Measurements from ENCODE around the gene GALNT7.

Gene GALNT7

DNA sequence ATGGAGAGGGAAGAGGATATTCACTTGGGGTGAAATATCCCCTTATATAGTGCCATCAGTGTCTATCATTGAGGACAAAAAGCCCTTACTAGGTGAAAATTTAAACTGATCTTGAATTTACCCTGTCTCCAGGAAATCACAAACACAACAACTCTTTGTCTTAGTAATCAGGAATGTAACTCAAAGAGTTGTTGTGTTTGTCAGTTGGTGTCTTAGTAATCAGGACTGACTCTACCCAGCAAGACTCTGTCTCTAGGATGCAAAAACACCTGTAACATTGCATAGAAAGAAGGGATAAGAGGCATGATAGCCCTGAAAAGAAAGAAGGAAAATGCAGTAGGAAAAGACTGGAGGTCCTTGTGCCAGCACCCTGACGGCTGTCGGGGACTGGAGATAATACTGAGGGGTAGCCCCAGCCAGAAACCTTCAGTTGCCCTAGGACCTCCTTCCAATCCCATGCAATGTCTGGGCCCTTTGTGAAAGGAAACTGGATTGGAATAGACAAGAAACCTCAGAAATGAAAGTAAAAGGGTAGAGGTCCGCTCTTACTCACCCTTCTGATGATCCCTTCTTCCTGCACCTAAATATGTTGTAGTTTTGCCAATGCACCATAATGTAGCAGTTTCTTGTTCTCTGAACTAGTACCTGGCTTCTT lies 120.2 kb downstream of the GALNT7 start:
- no peak for DNase-seq (ENCODE audit: low read depth in 1 of 2, low spot score in 1 of 2)

DNA sequence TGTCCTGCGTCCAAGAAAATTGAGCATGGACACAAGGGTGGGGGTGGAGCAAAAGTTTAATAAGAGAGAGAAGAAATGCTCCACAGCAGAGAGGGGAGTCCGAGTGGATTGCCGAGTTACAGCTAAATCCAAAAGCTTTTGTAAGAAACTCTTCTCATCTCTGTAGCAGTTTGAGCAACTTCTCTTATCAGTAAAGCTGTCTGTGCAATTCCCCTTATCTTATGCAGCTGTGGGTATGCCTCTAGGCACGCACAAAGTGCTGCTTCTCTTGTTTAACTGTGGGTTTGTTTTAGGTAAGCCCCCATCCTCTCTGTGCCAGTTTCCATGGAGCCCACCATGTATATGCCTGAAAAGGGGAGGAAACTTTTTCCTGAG lies 120.7 kb downstream of the GALNT7 start:
- no peak for DNase-seq (ENCODE audit: low read depth in 1 of 2, low spot score in 1 of 2)

DNA sequence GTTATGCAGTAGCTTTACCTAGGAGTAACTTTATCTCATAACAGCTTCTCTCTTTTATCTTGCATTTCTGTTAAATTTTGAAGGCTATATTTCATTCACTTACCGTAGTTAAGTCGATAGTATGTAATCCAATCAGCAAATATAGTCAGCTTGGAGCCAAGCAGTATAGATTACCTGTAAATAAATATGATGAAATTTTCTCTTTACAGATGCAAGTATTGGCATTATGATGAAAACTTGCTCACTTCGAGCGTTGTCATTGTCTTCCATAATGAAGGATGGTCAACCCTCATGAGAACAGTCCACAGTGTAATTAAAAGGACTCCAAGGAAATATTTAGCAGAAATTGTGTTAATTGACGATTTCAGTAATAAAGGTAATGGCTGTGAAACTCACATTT lies 123.3 kb downstream of the GALNT7 start:
- DNase-seq (ENCODE audit: low read depth in 1 of 2, low spot score in 1 of 2), result no peak

DNA sequence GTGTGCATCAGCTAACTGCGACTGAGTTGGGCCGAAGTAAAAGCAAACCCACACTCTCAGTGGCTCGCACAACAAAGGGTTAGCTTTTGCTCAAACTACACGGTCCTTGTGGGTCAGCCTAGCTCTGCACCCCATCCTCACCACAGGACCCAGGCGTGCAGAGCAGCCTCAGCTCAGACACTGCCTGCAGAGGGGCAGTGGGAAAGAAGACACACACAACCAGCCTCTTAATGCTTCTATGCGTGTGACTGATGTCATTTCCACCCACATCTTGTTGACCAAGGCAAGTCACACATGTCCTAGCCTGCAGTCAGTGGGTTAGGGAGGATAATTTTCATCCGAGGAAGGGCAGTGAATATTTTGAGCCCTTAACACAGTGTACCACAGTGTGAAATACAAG lies 125.1 kb downstream of the GALNT7 start:
- DNase-seq (ENCODE audit: low read depth in 1 of 2, low spot score in 1 of 2), result no peak

DNA sequence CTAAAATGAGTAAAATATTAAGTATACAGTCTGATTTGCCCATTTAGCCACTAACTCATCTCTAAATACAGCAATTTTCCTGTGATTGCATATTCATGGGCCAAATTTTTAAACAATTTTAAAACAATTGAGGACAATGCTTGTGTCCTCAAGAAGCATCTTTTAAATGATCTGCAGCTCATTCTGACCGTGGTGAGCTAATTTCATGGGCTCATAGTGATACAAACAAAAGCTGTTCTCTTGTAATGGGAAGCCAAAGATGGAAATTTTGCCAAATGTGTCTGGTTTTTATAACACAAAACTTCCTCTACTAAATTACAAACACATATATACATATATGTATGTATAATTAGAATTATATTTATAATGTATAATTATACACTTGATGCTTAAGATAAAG lies 125.8 kb downstream of the GALNT7 start:
- no peak for DNase-seq (ENCODE audit: low read depth in 1 of 2, low spot score in 1 of 2)

DNA sequence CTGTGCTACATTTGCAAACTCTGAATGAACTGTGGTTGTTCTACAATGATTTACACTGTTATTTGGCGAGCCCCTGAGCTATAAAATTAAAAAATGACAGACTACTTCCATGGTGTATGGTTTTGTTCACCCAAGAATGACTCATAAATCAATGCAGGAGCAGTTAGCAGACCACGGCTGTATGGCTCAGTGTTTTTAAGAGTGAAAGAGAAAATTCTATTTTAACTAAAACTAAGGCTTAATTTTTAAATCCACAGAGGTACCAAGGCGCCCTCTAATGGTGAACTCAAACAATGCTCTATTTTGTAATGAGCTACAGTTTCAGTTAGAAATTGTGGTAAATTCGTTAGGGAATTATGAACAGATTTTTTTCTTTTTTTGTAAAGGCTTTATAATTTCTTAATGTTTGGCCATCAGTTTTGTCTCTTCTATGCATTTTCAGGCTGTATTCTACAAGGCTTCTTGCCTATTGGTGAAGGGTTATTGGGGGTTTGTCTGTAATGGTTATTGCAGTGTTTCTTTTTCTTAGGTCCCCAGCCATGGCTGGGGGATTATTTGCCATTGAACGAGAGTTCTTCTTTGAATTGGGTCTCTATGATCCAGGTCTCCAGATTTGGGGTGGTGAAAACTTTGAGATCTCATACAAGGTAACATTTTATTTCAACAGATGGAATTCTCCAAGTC lies 133.0 kb downstream of the GALNT7 start:
- DNase-seq (ENCODE audit: low read depth in 1 of 2, low spot score in 1 of 2), result no peak

DNA sequence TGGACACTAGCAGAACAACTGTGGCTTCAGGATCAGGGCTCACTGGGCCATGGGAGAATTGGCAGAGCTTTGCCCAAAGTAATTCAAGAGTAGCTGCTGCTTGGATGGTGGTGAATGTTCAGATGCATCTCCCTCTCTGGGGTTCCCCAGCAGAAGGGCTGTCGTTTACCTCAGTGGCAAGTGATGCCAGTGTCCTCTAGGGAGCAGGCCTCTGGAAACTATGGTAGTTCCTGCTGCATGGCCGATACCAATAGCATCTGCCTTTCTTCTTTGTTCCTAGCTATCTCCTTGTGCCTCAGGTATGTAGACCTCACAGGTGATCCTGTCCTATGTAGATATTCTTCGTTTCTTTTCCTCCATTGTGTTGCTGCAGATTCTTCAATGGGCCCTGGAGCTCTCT lies 139.2 kb downstream of the GALNT7 start:
- no peak for DNase-seq (ENCODE audit: low read depth in 1 of 2, low spot score in 1 of 2)

DNA sequence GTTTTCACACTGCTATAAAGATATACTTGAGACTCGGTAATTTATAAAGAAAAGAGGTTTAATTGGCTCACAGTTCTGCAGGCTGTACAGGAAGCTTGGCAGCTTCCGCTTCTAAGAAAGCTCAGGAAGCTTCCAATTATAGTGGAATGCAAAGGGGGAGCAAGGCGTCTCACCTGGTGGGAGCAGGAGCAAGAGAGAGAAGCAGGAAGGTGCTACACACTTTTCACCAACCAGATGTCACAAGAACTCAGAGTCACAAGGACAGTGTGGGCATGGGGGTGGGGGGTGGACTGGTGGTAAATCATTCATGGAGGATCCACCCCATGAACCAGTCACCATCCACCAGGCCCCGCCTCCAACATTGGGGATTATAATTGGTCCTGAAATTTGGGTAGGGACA lies 142.8 kb downstream of the GALNT7 start:
- DNase-seq (ENCODE audit: low read depth in 1 of 2, low spot score in 1 of 2), result no peak

DNA sequence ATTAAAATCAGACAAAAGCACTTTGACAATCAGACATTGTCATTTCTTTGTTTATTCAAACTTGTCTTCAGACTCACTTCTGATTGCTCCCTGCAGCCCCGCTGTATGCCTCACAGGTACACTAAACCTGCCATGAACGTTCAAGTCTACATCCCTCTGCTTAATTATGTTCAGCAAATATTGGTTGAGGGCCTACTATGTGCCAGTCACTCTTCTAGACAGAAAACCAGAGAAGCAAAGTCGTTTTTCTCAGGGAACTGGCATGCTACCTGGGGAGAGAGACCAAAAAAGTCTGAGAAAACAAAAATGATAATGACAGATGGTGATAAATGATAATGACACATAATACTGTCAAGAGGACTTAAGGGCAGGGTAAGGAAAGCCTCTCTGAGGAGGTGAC lies 146.1 kb downstream of the GALNT7 start:
- DNase-seq (ENCODE audit: low read depth in 1 of 2, low spot score in 1 of 2), result no peak

DNA sequence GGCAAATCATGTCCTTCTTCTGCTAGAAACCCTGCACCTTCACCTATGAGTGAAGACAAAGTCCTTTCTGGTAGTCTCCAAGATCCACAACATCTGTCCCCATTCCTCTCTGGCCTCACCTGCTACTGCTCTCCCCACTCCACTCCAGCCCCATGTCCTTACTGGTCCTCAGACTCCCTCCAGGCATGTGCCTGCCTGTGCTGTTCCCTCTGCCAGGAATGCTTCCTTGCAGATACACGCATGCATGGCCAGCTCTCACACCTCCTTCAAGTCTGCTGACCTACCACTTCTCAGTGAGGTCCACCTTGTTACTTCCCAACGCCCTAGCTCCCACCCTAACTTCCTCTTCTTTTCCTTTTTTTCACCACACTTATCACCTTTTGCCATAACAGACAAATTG lies 147.4 kb downstream of the GALNT7 start:
- no peak for DNase-seq (ENCODE audit: low read depth in 1 of 2, low spot score in 1 of 2)

DNA sequence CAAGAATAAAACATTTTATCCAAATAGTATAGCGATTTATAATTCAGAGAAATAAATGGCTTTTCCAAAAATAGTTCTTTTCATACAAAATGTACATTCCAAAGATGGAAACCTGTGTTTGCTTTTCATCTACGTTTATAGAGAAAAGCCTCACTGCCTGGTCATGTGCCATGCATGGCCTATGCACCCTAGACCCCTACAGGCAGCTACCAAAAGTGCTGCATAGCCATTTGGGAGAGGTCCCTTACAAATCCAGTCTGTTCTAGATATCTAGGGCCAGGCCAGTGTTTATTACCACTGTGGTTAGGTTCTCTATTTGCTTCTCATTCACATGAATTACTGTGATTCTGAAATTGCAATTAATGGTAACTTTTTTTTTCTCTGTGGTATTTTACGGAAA lies 148.4 kb downstream of the GALNT7 start:
- no peak for DNase-seq (ENCODE audit: low read depth in 1 of 2, low spot score in 1 of 2)

DNA sequence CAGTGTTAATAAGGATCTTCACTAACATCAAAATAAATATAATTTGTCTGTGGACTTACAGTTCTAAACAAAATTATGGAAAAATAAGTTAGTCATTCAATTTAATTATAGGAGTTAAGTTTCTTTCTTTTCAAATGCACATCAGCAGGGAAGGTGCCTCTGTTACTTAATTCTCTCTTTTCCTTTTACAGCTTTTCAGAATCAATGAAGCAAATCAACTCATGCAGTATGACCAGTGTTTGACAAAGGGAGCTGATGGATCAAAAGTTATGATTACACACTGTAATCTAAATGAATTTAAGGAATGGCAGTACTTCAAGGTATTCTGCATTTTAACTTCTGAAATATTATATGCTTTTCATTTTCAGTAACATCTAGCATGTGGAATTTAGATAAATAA lies 149.6 kb downstream of the GALNT7 start:
- DNase-seq (ENCODE audit: low read depth in 1 of 2, low spot score in 1 of 2), result no peak

DNA sequence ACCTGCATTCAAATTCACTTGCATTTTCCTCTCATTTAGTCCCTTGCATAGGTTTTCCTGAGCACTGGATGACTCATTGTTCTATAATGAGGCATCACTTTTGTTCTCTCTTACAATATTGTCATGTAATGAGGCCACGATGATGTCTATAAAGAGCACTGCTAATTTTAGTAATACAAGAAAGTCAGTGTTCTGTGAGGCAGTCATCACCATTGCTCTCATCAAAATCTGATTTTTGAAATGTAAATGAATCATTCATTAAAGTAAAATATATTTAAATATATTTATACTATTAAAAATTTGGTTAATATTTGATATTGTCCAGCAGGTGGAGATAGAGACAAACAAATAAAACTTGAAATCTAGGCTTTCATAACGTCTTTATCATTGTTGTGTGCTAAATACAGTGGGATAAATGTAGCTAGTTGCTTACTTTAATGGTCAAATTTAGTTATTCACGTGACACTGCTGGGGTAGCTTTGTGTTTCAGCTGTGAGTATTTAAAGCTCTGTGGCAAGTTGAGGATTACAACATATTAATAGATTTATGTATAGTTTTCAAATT lies 150.1 kb downstream of the GALNT7 start:
- no peak for DNase-seq (ENCODE audit: low read depth in 1 of 2, low spot score in 1 of 2)

DNA sequence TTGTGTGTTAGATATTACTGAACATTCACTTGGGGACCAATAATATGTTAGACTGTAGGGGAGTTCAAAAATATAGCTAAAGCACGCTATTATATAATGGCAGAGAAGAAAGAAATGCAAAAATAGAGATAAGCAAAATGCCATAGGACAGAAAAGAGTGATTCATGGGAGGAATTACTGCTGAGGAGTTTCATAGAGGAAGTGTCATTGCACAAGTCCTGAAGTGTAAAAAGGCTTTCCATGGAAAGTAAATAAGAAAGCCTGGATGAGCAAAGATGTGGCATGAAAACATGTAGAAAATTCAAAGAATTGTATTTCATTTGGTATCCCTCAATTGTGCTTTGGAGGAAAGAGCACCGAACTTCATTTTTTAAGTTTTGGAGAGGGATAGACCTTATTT lies 151.1 kb downstream of the GALNT7 start:
- DNase-seq (ENCODE audit: low read depth in 1 of 2, low spot score in 1 of 2), result no peak

DNA sequence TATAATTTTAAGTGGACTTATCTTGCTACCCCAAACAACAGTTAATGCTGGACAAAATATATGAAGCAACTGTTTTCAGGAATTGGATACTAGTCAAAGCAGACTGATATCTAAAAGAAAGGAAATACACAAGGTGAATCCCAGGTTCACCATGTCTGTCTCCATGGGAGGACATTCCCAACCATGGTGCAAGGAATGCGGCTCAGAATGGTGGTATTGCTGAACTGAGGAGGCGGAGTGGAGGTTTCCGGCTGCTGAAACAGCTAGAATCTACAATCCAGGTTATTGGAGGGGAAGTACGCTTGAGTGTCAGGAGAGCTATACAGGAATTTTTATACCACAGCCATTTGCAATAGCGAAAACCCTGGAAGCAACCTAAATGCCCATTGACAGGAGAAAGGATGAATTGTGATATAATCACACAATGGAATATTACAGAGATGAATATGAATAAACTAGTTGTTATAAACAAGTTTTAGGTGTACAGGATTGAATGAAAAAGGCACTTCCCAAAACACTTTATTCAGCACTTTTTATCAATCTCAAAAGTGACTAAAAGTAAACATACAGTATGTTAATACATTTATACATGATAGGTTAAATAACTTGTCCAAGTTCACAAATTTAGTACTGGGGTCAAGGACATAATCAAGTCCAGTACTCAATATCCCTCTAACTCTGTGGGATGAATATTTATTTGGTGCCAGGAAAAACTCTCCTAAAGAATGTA lies 156.6 kb downstream of the GALNT7 start:
- DNase-seq (ENCODE audit: low read depth in 1 of 2, low spot score in 1 of 2), result no peak

DNA sequence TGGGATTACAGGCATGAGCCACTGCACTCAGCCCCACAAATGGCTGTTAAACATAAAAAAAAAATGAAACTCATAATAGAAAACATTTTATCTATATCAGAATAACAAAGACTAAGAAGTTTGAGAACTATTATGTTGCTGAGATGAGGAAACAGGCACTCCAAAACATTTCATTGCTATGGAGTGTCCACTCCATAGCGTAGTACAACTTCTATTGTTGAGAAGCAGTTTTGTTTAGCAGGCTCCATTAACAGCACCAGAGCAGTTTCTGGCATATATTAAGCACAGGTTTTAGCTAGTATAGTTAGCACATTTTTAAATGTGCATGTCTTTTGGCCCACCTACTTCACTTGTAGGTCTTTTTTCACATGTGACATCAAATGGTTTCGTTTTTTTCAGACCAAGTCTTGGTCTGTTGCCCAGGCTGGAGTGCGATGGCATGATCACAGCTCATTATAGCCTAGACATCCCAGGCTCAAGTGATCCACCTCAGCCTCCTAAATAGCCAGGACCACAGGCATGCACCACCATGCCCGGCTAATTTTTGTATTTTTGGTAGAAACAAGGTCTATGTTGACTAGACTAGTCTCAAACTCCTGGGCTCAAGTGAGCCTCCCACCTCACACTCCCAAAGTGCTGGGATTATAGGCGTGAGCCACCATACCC lies 159.8 kb downstream of the GALNT7 start:
- no peak for DNase-seq (ENCODE audit: low read depth in 1 of 2, low spot score in 1 of 2)

DNA sequence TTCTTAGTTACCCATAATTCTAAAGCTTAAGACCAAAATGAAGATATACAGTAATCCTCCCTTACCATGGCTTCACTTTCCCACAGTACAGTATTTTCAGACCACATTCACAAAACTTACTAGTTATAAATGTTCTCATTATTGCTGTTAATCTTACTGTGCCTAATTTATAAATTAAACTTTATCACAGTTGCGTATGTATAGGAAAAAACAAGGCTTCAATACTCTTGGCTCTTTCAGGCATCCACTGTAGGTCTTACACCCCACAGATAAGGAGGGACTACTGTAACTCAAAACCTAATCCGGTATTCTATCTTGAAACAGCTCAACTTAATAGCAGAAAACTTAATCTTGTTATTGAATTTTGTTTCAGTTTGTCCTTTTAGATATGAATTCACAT lies 162.0 kb downstream of the GALNT7 start:
- no peak for DNase-seq (ENCODE audit: low read depth in 1 of 2, low spot score in 1 of 2)

DNA sequence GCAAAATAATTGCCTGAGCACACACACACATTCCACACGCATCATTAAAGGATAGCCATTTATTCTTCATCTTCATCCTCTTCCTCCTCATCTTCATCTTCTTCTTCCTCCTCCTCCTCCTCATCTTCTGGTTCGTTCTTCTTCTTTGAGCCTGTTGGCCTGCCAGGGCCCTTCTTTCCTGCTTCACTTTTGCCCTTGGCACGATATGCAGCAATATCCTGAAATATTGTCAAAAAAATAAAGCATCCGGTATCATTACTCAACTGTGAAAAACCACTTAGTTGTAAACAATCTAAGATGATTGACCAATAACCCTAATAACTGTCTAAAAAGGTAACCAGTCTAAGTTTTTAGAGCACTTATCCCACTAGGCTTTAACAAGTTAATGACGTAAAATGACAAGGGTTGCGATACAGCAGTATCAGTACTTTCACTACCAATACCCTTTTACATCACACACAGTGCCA lies 163.4 kb downstream of the GALNT7 start:
- DNase-seq (ENCODE audit: low read depth in 1 of 2, low spot score in 1 of 2), result no peak

DNA sequence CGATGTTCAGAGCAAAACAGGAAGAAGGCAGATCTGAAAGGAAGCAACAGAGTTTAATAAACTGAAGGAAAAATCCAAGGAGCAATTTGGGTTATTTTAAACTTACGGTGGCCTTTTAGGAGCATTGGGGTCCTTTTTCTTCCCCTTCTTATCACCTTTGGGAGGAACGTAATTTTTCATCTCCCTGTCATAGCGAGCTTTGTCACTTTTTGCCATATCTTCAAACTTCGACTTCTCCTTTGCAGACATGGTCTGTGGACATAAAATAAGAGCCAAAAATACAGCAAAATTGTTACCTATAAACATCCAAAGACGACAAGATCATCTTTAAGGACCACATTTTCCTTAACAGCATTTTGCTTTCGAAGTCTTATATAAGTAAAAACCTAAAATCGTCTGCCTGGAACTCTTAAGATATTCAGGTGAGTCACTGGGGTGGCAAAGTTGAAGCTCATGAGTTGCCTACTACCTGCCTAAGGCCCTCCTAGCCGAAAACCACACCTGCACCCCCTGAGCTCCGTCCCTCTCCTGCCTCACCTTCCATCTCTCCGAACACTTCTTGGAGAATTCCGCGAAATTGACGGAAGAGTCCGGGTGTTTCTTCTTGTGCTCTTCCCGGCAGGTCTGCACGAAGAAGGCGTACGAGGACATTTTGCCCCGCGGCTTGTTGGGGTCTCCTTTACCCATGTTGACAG lies 164.5 kb downstream of the GALNT7 start:
- no peak for DNase-seq (ENCODE audit: low read depth in 1 of 2, low spot score in 1 of 2)

DNA sequence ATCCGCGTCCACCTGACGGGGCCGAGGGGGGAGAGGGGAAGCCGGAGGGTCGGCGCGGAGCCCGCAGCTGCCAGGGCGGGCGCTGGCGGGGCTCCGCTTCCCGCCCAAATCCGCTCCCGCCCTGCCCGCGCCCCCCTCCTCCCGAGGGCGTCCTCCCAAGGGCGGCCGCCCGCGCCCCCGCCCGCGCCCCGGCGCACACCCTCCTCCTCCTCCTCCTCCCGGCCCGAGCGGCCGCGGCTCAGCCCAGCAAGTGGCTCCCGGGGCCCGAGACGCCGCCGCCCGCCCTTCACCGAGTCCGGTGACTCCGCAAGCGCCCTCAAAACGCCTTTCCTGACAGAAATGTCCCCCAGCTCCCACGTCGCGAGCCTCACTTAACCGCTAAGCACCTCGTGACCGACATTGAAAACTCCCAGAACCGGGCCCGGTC lies 165.1 kb downstream of the GALNT7 start:
- DNase-seq (ENCODE audit: low read depth in 1 of 2, low spot score in 1 of 2), result no peak
